Fibroblast of pulmonary artery (primary cell): ENCODE measurements around the gene RALGPS2.
"Not testable (repeated sequence)": the region's sequence is repeated elsewhere in the genome, so short reads cannot be mapped to it uniquely, and the experiment has no call there.

Experiments used
- DNase-seq: peaks from one replicate; pipeline ENCODE4 v3.0.0-alpha.2; 2010; ENCODE audit warnings: low read depth
- H3K4me3 ChIP-seq: replicated peaks from 2 replicates; pipeline ENCODE4 v1.5.1; 2011; ENCODE audit warnings: low read depth, mild to moderate bottlenecking, control low read depth, low read length, moderate library complexity
- TF ChIP-seq, protein P1 (sequence below): IDR thresholded peaks from 2 replicates; pipeline ENCODE4 v1.5.1; 2011; ENCODE audit warnings: mild to moderate bottlenecking, control low read depth, low read length, inconsistent platforms; ENCODE audit errors: missing control alignments

Gene RALGPS2

GRCh38 chr1:178946855-178947676, 222.0 kb downstream of the RALGPS2 start:
- no peak overlapping the region for H3K4me3 ChIP-seq
- no peak for DNase-seq
- TF ChIP-seq, protein P1, sequence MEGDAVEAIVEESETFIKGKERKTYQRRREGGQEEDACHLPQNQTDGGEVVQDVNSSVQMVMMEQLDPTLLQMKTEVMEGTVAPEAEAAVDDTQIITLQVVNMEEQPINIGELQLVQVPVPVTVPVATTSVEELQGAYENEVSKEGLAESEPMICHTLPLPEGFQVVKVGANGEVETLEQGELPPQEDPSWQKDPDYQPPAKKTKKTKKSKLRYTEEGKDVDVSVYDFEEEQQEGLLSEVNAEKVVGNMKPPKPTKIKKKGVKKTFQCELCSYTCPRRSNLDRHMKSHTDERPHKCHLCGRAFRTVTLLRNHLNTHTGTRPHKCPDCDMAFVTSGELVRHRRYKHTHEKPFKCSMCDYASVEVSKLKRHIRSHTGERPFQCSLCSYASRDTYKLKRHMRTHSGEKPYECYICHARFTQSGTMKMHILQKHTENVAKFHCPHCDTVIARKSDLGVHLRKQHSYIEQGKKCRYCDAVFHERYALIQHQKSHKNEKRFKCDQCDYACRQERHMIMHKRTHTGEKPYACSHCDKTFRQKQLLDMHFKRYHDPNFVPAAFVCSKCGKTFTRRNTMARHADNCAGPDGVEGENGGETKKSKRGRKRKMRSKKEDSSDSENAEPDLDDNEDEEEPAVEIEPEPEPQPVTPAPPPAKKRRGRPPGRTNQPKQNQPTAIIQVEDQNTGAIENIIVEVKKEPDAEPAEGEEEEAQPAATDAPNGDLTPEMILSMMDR: no peak

DNA sequence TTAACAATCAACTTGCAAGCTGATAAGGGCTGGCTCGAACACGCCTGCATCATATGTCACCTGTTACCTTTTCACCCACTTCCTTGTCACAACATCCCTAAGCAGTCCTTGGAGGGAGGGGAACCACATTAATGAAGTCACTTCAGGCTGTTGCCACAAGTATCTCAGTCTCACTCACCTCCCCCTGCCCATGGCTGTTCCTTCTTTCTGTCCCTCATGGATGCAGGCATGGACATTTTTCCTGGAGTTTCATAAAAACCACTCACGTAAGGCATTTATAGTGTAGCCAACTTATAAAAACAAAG, 222.6 kb downstream of the RALGPS2 start:
- no peak for DNase-seq
- no peak overlapping the region for H3K4me3 ChIP-seq
- TF ChIP-seq, protein P1: no peak

GRCh38 chr1:178948676-178949075, 223.6 kb downstream of the RALGPS2 start:
- TF ChIP-seq, protein P1: no peak
- H3K4me3 ChIP-seq: no peak overlapping the region
- DNase-seq: no peak

DNA sequence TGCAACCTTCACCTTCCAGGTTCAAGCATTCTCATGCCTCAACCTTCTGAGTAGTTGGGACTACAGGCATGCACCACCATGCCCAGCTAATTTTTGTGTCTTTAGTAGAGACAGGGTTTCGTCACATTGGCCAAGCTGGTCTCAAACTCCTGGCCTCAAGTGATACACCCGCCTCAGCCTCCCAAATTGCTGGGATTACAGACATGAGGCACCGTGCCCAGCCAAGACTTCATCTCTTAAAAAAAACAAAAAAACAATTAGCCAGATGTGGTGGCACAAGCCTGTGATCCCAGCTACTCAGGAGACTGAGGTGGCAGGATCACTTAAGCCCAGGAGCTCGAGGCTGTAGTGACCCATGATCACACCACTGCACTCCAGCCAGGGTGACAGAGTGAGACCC, 224.8 kb downstream of the RALGPS2 start:
- not testable (repeated sequence) for DNase-seq, H3K4me3 ChIP-seq

- DNase-seq: no peak
- no peak overlapping the region for H3K4me3 ChIP-seq
- TF ChIP-seq, protein P1: no peak
These were observed 226.6 kb downstream of the RALGPS2 start for GRCh38 chr1:178951600-178951999.

GRCh38 chr1:178953034-178953433, 228.0 kb downstream of the RALGPS2 start:
- TF ChIP-seq, protein P1: no peak
- no peak for DNase-seq
- no peak overlapping the region for H3K4me3 ChIP-seq

- TF ChIP-seq, protein P1: no peak
- no peak overlapping the region for H3K4me3 ChIP-seq
- DNase-seq: no peak
These were observed 228.7 kb downstream of the RALGPS2 start for GRCh38 chr1:178953538-178954324.
